ENCODE data around the gene RCHY1. TPM values are rescaled to one million over a fixed set of nuclear protein-coding genes. Genes with fewer than 3 reads are reported as not detected.

RCHY1 gene
- 10 to 100 TPM; 14.0 to 18.7 (median 15.8) TPM for total RNA-seq

GRCh38 chr4:75514131-75514948 is at the start of gene RCHY1, which contains the start of gene THAP6:
RCHY1 (minus strand) TSS chr4:75514403; CDS start chr4:75514286, 117 bp downstream.
THAP6 (plus strand) TSS chr4:75514473; CDS start chr4:75515453, 980 bp downstream.
- DNase-seq = peak; percentile 95
- peaks cover 50 to 57% of the 10 kb centered on the region in 2 donors for H3K4me1 ChIP-seq
- in situ Hi-C loops (cut with MboI; ENCODE audit: low sequenced_read_pairs in 4 of 4) (no loop called here), intact Hi-C loops (cut with DNase I; ENCODE audit: low total_unique reads) (loop anchor here (2.0 to 10.0 kb wide), 3 partner anchors 210 to 580 kb away; partner anchors contain the start of genes NAAA, PARM1 and USO1)
- H3K27me3 ChIP-seq = no peaks in the 10 kb centered on the region
- peak within 1 kb of the TSS; percentile 95 to 96 (median 95) for H3K27ac ChIP-seq
- ATAC-seq = peak; percentile 96 to 98
- peaks cover 0 to 30% of the 10 kb centered on the region in 2 donors for H3K36me3 ChIP-seq
- peak within 1 kb of the TSS; percentile 86 to 93 (median 88) for H3K4me3 ChIP-seq
- TF ChIP-seq CTCF (IDR thresholded peaks at IDR 0.05 in 4 of 5, conservative IDR thresholded peaks at IDR 0.05 in 1 of 5) = peak in 3 of 5 experiments; percentile 9 to 37 (median 15)
- TF ChIP-seq POLR2A (IDR thresholded peaks at IDR 0.05) = peak; percentile 74 to 82
- H3K9me3 ChIP-seq = no peaks in the 10 kb centered on the region

GRCh38 chr4:75561789-75562188 is 47.6 kb upstream of the RCHY1 start:
- TF ChIP-seq POLR2A (IDR thresholded peaks at IDR 0.05) (no peak), CTCF (IDR thresholded peaks at IDR 0.05 in 4 of 5, conservative IDR thresholded peaks at IDR 0.05 in 1 of 5) (no peak)

GRCh38 chr4:75557696-75558095 is 43.5 kb upstream of the RCHY1 start:
- in situ Hi-C loops (cut with MboI; ENCODE audit: low sequenced_read_pairs in 4 of 4) (no loop called here), intact Hi-C loops (cut with DNase I; ENCODE audit: low total_unique reads) (no loop called here)
- Histone ChIP-seq H3K4me3 (no peak overlapping the region), H3K27ac (no peak overlapping the region), H3K36me3 (no peaks in the 10 kb centered on the region), H3K9me3 (no peaks in the 10 kb centered on the region), H3K27me3 (no peaks in the 10 kb centered on the region), H3K4me1 (no peaks in the 10 kb centered on the region)
- TF ChIP-seq CTCF (IDR thresholded peaks at IDR 0.05 in 4 of 5, conservative IDR thresholded peaks at IDR 0.05 in 1 of 5) (no peak), POLR2A (IDR thresholded peaks at IDR 0.05) (no peak)
- ATAC-seq (no peak), DNase-seq (no peak)

More at GRCh38 chr4:75561789-75562188, 47.6 kb upstream of the RCHY1 start:
- H3K9me3 ChIP-seq = no peaks in the 10 kb centered on the region
- H3K27me3 ChIP-seq = no peaks in the 10 kb centered on the region
- no peak overlapping the region for H3K27ac ChIP-seq
- H3K4me3 ChIP-seq = no peak overlapping the region
- no peak for ATAC-seq
- H3K36me3 ChIP-seq = no peaks in the 10 kb centered on the region
- DNase-seq = no peak
- intact Hi-C loops (cut with DNase I; ENCODE audit: low total_unique reads) (no loop called here), in situ Hi-C loops (cut with MboI; ENCODE audit: low sequenced_read_pairs in 4 of 4) (no loop called here)
- no peaks in the 10 kb centered on the region for H3K4me1 ChIP-seq

- no peaks in the 10 kb centered on the region for H3K36me3 ChIP-seq
- DNase-seq (no peak), ATAC-seq (no peak)
- intact Hi-C loops (cut with DNase I; ENCODE audit: low total_unique reads) = no loop called here
- H3K9me3 ChIP-seq = no peaks in the 10 kb centered on the region
- in situ Hi-C loops (cut with MboI; ENCODE audit: low sequenced_read_pairs in 4 of 4) = no loop called here
- no peaks in the 10 kb centered on the region for H3K4me1 ChIP-seq
- no peak for TF ChIP-seq CTCF (IDR thresholded peaks at IDR 0.05 in 4 of 5, conservative IDR thresholded peaks at IDR 0.05 in 1 of 5)
- TF ChIP-seq POLR2A (IDR thresholded peaks at IDR 0.05) = no peak
- no peak within 1 kb of the TSS for H3K27ac ChIP-seq
- H3K4me3 ChIP-seq = no peak within 1 kb of the TSS
- no peaks in the 10 kb centered on the region for H3K27me3 ChIP-seq
Measured at GRCh38 chr4:75555294-75556164, 41.3 kb upstream of the RCHY1 start, which contains the start of gene ODAPH. ODAPH (plus strand) TSS chr4:75556066; CDS start chr4:75556083, 17 bp downstream.
